Measurements from ENCODE around the gene SLC26A6. TPM values are rescaled to one million over a fixed set of nuclear protein-coding genes. Genes with fewer than 3 reads are reported as not detected.

SLC26A6 gene
- total RNA-seq, 5 donors from 2014 or later (not counting 1 experiment from before 2014, with no cell fraction given) = 16.2 to 36.4 (median 29.2) TPM

DNA sequence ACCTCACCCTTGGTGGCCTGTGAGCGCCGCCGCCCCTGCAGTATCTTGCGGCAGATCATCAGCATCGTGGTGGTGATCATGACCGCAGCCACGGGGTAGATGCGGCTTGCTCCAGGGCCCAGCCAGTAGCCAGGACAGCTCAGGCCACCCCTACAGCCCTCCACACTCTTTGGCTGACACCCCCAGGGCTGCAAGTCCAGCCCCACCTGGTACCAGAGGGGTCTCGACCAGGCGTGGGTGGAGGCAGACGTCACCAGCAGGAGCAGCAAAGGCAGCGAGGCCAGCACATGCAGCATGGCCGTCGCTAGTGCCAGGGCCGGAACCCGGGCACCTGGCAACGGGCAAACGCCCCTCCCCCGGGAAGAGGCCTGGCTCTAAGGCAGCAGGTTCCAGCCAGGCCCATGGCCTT, 13.8 kb downstream of the SLC26A6 start, which contains the start of gene TMEM89:
Gene TMEM89, minus strand, starts transcription at position 309 of the 409 bp plus-strand sequence. Its CDS starts 13 bp downstream, at position 296.
- H3K4me3 ChIP-seq (ENCODE audit: control insufficient read depth in 1 of 2, extremely low read depth in 1 of 2, low read length in 1 of 2) = no peak within 1 kb of the TSS
- H3K4me1 ChIP-seq (ENCODE audit: control insufficient read depth in 1 of 2, extremely low read depth in 1 of 2, insufficient read depth in 2 of 2, low read length in 2 of 2) = peaks cover 0 to 6% of the 10 kb centered on the region in 2 experiments
- DNase-seq (no peak), ATAC-seq (replicated peaks in 1 of 4) (no peak)
- no peaks in the 10 kb centered on the region for H3K9me3 ChIP-seq
- H3K36me3 ChIP-seq (ENCODE audit: control insufficient read depth in 2 of 2, extremely low read depth in 1 of 2, insufficient read depth in 1 of 2, low read length in 1 of 2) = peaks cover 0 to 3% of the 10 kb centered on the region in 2 donors
- Mint-ChIP-seq H3K9me3 (peaks cover 0 to 8% (median 4%) of the 10 kb centered on the region in 3 donors), H3K4me3 (no peak within 1 kb of the TSS), H3K4me1 (peaks cover 11 to 16% (median 14%) of the 10 kb centered on the region in 3 donors), H3K36me3 (no peaks in the 10 kb centered on the region), H3K27me3 (no peaks in the 10 kb centered on the region), H3K27ac (no peak within 1 kb of the TSS)
- H3K27ac ChIP-seq (ENCODE audit: low read length) = no peak within 1 kb of the TSS
- CTCF ChIA-PET = no interaction called here
- WGBS (ENCODE audit: insufficient coverage) = 95% methylated on average over 15 of the region's 19 CpGs
- H3K27me3 ChIP-seq (replicated peaks in 1 of 2; ENCODE audit: control insufficient read depth in 2 of 2, extremely low read depth in 1 of 2, insufficient read depth in 2 of 2, low read length in 1 of 2) = peaks cover 0 to 3% of the 10 kb centered on the region in 2 experiments
- POLR2A ChIA-PET = interaction anchor here (0.6 kb wide), 2 partner anchors 11 to 51 kb away, joined by 4 to 5 read pairs; no protein-coding TSS in a partner anchor

DNA sequence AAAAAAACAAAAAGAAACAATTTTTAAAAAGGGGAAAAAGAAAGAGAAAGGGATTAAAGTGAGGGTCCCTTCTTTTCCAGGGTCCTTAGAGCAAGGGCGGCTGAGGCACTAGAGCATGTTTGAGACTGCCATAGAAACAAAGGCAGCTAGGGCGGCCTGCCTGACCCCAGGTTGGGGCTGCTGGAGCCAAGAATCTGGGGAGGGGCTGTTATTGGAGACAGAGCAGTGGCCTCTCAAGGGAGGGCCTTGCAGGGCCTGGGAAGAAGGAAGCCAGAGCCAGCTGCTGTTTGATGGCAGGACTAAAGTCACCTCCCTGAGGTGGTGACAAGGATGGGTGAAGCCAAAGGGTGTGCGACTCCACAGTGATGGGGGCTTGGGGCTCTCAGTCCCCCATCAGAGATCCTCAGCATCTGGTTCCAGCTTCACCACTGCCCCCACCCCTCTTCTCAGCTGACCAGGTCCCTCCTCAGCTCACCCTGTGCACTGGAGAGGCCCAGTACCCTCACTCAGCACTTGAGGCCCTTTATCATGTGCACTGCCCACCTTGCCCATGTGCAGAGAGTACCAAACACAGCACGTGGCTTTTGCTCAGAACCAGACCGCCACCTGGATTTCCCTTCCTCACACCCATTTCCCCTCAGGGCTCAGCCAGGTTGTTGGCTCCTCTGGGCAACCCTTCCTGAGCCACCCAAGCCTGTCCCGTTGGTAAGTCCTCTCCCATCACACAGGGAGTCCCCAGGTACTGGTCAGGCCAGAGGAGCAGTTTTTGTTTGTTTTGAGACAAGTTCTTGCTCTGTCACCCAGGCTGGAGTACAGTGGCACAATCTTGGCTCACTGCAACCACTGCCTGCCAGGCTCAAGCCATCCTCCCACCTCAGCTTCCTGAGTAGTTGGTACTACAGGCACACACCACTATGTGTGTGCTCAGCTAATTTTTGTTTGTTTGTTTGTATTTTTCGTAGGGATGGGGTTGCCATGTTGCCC, 15.4 kb downstream of the SLC26A6 start:
- H3K4me3 Mint-ChIP-seq = no peak overlapping the region
- no peaks in the 10 kb centered on the region for H3K9me3 ChIP-seq
- 83% methylated on average over 4 of the region's 7 CpGs for WGBS (ENCODE audit: insufficient coverage)
- peaks cover 0 to 8% (median 4%) of the 10 kb centered on the region in 3 donors for H3K9me3 Mint-ChIP-seq
- CTCF ChIA-PET = interaction anchor here in 1 of 2 donors (0.6 kb wide), 1 partner anchor 219 kb away, joined by 4 read pairs; no protein-coding TSS in a partner anchor
- H3K27me3 ChIP-seq (replicated peaks in 1 of 2; ENCODE audit: control insufficient read depth in 2 of 2, extremely low read depth in 1 of 2, insufficient read depth in 2 of 2, low read length in 1 of 2) = peaks cover 0 to 3% of the 10 kb centered on the region in 2 experiments
- no peak for ATAC-seq (replicated peaks in 1 of 4)
- H3K27ac Mint-ChIP-seq = no peak overlapping the region
- no peaks in the 10 kb centered on the region for H3K27me3 Mint-ChIP-seq
- H3K4me1 ChIP-seq (ENCODE audit: control insufficient read depth in 1 of 2, extremely low read depth in 1 of 2, insufficient read depth in 2 of 2, low read length in 2 of 2) = peaks cover 0 to 6% of the 10 kb centered on the region in 2 experiments
- H3K27ac ChIP-seq (ENCODE audit: low read length) = no peak overlapping the region
- no peak for DNase-seq
- H3K4me3 ChIP-seq (ENCODE audit: control insufficient read depth in 1 of 2, extremely low read depth in 1 of 2, low read length in 1 of 2) = no peak overlapping the region
- no peaks in the 10 kb centered on the region for H3K36me3 ChIP-seq (ENCODE audit: control insufficient read depth in 2 of 2, extremely low read depth in 1 of 2, insufficient read depth in 1 of 2, low read length in 1 of 2)
- H3K36me3 Mint-ChIP-seq = no peaks in the 10 kb centered on the region
- peaks cover 9 to 11% (median 11%) of the 10 kb centered on the region in 3 donors for H3K4me1 Mint-ChIP-seq
- POLR2A ChIA-PET = no interaction called here

DNA sequence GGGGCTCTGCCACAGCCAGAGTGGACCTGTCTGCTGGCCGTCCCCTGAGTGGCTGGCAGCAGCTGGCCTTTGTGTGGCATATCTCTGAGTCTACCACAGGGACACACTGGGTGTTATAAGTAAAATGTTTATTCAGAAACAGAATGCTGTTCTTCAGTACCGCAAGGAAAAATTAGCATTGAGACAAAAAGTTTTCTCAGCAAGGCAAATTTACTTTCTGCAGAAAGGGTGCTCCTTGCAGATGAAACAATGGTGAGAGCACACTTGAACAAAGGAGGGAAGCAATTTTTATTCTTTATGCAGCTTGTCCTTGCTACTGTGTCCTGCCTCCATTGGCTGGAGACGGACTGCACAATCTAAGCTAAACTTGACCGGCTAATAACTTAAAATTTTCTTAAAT, 17.7 kb downstream of the SLC26A6 start:
- ATAC-seq (replicated peaks in 1 of 4) (no peak), DNase-seq (no peak)
- Mint-ChIP-seq H3K27ac (no peak overlapping the region), H3K27me3 (no peaks in the 10 kb centered on the region), H3K4me3 (no peak overlapping the region), H3K4me1 (no peaks in the 10 kb centered on the region), H3K9me3 (peaks cover 0 to 8% (median 4%) of the 10 kb centered on the region in 3 donors), H3K36me3 (no peaks in the 10 kb centered on the region)
- Histone ChIP-seq H3K4me1 (ENCODE audit: control insufficient read depth in 1 of 2, extremely low read depth in 1 of 2, insufficient read depth in 2 of 2, low read length in 2 of 2) (no peaks in the 10 kb centered on the region), H3K36me3 (ENCODE audit: control insufficient read depth in 2 of 2, extremely low read depth in 1 of 2, insufficient read depth in 1 of 2, low read length in 1 of 2) (no peaks in the 10 kb centered on the region), H3K4me3 (ENCODE audit: control insufficient read depth in 1 of 2, extremely low read depth in 1 of 2, low read length in 1 of 2) (no peak overlapping the region), H3K9me3 (no peaks in the 10 kb centered on the region), H3K27me3 (replicated peaks in 1 of 2; ENCODE audit: control insufficient read depth in 2 of 2, extremely low read depth in 1 of 2, insufficient read depth in 2 of 2, low read length in 1 of 2) (peaks cover 0 to 3% of the 10 kb centered on the region in 2 experiments), H3K27ac (ENCODE audit: low read length) (no peak overlapping the region)
- CTCF ChIA-PET = no interaction called here
- POLR2A ChIA-PET = no interaction called here
- WGBS (ENCODE audit: insufficient coverage) = 100% methylated on average over 1 of the region's 4 CpGs

DNA sequence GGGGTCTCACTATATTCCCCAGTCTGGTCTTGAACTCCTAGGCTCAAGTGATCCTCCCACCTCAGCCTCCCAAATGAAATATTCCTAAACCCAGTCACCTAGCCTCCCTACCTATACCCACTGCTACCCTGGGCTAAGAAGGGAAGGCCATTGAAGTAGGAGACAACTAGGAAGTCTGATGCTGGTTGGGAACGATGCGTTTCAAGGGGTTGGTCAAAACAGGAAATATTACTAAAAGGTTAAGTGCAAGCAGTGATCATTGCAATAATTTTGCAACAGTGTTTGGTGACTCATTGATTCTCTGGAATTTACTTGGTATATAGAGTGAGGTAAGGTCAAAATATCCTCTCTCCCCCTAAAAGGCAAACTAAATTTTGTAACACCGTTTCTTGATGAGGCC, 21.2 kb downstream of the SLC26A6 start:
- Histone ChIP-seq H3K4me1 (ENCODE audit: control insufficient read depth in 1 of 2, extremely low read depth in 1 of 2, insufficient read depth in 2 of 2, low read length in 2 of 2) (peaks cover 0 to 8% of the 10 kb centered on the region in 2 experiments), H3K27ac (ENCODE audit: low read length) (no peak overlapping the region), H3K4me3 (ENCODE audit: control insufficient read depth in 1 of 2, extremely low read depth in 1 of 2, low read length in 1 of 2) (no peak overlapping the region), H3K36me3 (ENCODE audit: control insufficient read depth in 2 of 2, extremely low read depth in 1 of 2, insufficient read depth in 1 of 2, low read length in 1 of 2) (no peaks in the 10 kb centered on the region), H3K9me3 (no peaks in the 10 kb centered on the region), H3K27me3 (replicated peaks in 1 of 2; ENCODE audit: control insufficient read depth in 2 of 2, extremely low read depth in 1 of 2, insufficient read depth in 2 of 2, low read length in 1 of 2) (no peaks in the 10 kb centered on the region)
- WGBS (ENCODE audit: insufficient coverage) = 20% methylated on average over 2 of the region's 3 CpGs
- Mint-ChIP-seq H3K27ac (no peak overlapping the region), H3K27me3 (no peaks in the 10 kb centered on the region), H3K4me1 (peaks cover 0 to 6% (median 5%) of the 10 kb centered on the region in 3 donors), H3K9me3 (peaks cover 0 to 8% (median 4%) of the 10 kb centered on the region in 3 donors), H3K4me3 (no peak overlapping the region), H3K36me3 (no peaks in the 10 kb centered on the region)
- ChIA-PET POLR2A (no interaction called here), CTCF (interaction anchor here in 1 of 2 donors (0.6 to 0.7 kb wide), 2 partner anchors 58 to 212 kb away, joined by 5 to 6 read pairs; no protein-coding TSS in a partner anchor)
- DNase-seq = no peak
- ATAC-seq (replicated peaks in 1 of 4) = no peak

DNA sequence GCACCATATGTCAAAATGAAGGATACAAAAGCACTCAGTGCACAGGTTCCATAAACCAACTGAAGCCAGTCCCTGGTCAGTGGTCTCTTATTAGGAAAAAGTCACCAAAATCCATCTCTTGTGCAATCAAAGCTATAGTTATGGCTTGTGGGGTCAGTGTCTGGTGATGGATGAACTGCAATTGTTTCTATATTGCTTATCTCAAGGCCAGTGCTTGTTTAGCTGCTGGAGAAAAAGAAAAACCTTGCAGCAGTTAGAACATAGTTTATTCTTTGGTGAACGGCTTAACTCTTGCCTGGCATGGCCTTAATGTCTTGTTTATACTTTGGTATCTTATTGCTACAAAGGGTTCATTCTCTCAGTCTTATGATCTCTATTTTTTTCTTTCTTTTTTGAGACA, 23.0 kb downstream of the SLC26A6 start:
- H3K9me3 Mint-ChIP-seq = peaks cover 0 to 4% (median 2%) of the 10 kb centered on the region in 3 donors
- no peak overlapping the region for H3K4me3 ChIP-seq (ENCODE audit: control insufficient read depth in 1 of 2, extremely low read depth in 1 of 2, low read length in 1 of 2)
- H3K27ac Mint-ChIP-seq = no peak overlapping the region
- peaks cover 5 to 14% of the 10 kb centered on the region in 2 experiments for H3K4me1 ChIP-seq (ENCODE audit: control insufficient read depth in 1 of 2, extremely low read depth in 1 of 2, insufficient read depth in 2 of 2, low read length in 2 of 2)
- WGBS (ENCODE audit: insufficient coverage) = no CpG with 5 or more reads among the region's 1 CpG
- ChIA-PET POLR2A (interaction anchor here in 1 of 2 donors (0.7 kb wide), 1 partner anchor 901 kb away, joined by 3 read pairs; no protein-coding TSS in a partner anchor), CTCF (interaction anchor here in 1 of 2 donors (0.7 kb wide), 2 partner anchors 22 to 88 kb away, joined by 4 to 6 read pairs; no protein-coding TSS in a partner anchor)
- no peak overlapping the region for H3K27ac ChIP-seq (ENCODE audit: low read length)
- H3K36me3 Mint-ChIP-seq = peaks cover 3% of the 10 kb centered on the region
- no peaks in the 10 kb centered on the region for H3K27me3 Mint-ChIP-seq
- no peak overlapping the region for H3K4me3 Mint-ChIP-seq
- ATAC-seq (replicated peaks in 1 of 4) (no peak), DNase-seq (no peak)
- H3K4me1 Mint-ChIP-seq = peaks cover 13 to 17% (median 15%) of the 10 kb centered on the region in 3 donors
- no peaks in the 10 kb centered on the region for H3K9me3 ChIP-seq
- no peaks in the 10 kb centered on the region for H3K27me3 ChIP-seq (replicated peaks in 1 of 2; ENCODE audit: control insufficient read depth in 2 of 2, extremely low read depth in 1 of 2, insufficient read depth in 2 of 2, low read length in 1 of 2)
- H3K36me3 ChIP-seq (ENCODE audit: control insufficient read depth in 2 of 2, extremely low read depth in 1 of 2, insufficient read depth in 1 of 2, low read length in 1 of 2) = no peaks in the 10 kb centered on the region

All from T-cell (primary cell).